GM12878 (cell line): ENCODE results near the gene EPHB2. TPM values are rescaled to one million over a fixed set of nuclear protein-coding genes. Genes with fewer than 3 reads are reported as not detected.

ENCODE experiments used
- ATAC-seq: fragments of 200-7000 bp; cut with Tn5 transposase; 3 replicates; pipeline ENCODE4 v1.9.1; 2020; ENCODE audit warnings: mild to moderate bottlenecking, moderate library complexity
- BruUV-seq: library from RNA; stranded (reverse); fragments of 400-500 nt; replicated peaks from 2 replicates; lab custom pipeline; 2021; lab: Mats Ljungman, UMichigan
- CTCF ChIA-PET: fragments of 300-600 bp; sonication (Branson Sonifier 250); formaldehyde crosslinking; extraction: SDS; loops from one replicate; lab custom pipeline; 2021; ENCODE audit warnings: inconsistent platforms; lab: Yijun Ruan, JAX
- POLR2A ChIA-PET: fragments of 350-600 bp; formaldehyde crosslinking; extraction: SDS; loops from one replicate; lab custom pipeline; 2021; ENCODE audit warnings: inconsistent platforms; lab: Charles Lee
- RAD21 ChIA-PET: fragments of 300-600 bp; sonication (Branson Sonifier 250); formaldehyde crosslinking; loops from one replicate; lab custom pipeline; 2023; ENCODE audit warnings: antibody characterized with exemption; ENCODE audit not compliant: unreplicated experiment; lab: Charles Lee
- SMC1A ChIA-PET: fragments of 300-600 bp; sonication (Branson Sonifier 250); formaldehyde crosslinking; loops from one replicate; lab custom pipeline; 2023; ENCODE audit not compliant: unreplicated experiment, uncharacterized antibody; lab: Charles Lee
- DNase-seq: peaks from one replicate; pipeline ENCODE4 v3.0.0-alpha.2; 2011; ENCODE audit warnings: low read depth, low spot score
- FAIRE-seq: peaks from 3 replicates; lab custom pipeline; 2011; peaks lifted over from hg19 to GRCh38; lab: Jason Lieb, UNC
- H2AFZ ChIP-seq: 2 replicates; pipeline ENCODE4 v1.6.0; 2011; ENCODE audit warnings: low read depth, low read length, control low read depth; ENCODE audit not compliant: control insufficient read depth
- H3K27ac ChIP-seq: 2 replicates; pipeline ENCODE4 v1.5.1; 2011; ENCODE audit warnings: control low read depth; ENCODE audit not compliant: control insufficient read depth, insufficient read depth
- H3K27me3 ChIP-seq, 2 experiments: replicated peaks in 1 of 2; 2 replicates each; pipeline versions ENCODE4 v1.6.0 to v1.6.1; 2011; ENCODE audit warnings: low read length in 1 of 2; ENCODE audit not compliant: control insufficient read depth in 2 of 2, insufficient read depth in 2 of 2
- H3K36me3 ChIP-seq, 2 experiments: 2 replicates each; pipeline ENCODE4 v1.5.1; 2011; ENCODE audit warnings: low read length in 1 of 2; ENCODE audit not compliant: control insufficient read depth in 2 of 2, insufficient read depth in 2 of 2
- H3K4me1 ChIP-seq: 2 replicates; pipeline ENCODE4 v1.6.1; 2011; ENCODE audit warnings: mild to moderate bottlenecking, low read length, moderate library complexity, mixed read lengths; ENCODE audit not compliant: control insufficient read depth, insufficient read depth
- H3K4me2 ChIP-seq: 2 replicates; pipeline ENCODE4 v1.6.0; 2011; ENCODE audit warnings: control low read depth; ENCODE audit not compliant: control insufficient read depth, insufficient read depth
- H3K4me3 ChIP-seq: fragments of 200-600 bp; sonication (generic); 2 replicates; pipeline ENCODE4 v1.5.1; 2016
- H3K79me2 ChIP-seq: 2 replicates; pipeline ENCODE4 v1.6.0; 2011; ENCODE audit warnings: low read length; ENCODE audit not compliant: control insufficient read depth, insufficient read depth
- H3K9ac ChIP-seq: 2 replicates; pipeline ENCODE4 v1.8.0; 2011; ENCODE audit warnings: low read length, control low read depth, mixed read lengths; ENCODE audit not compliant: control insufficient read depth, insufficient read depth
- H3K9me3 ChIP-seq: replicated peaks from 3 replicates; pipeline ENCODE4 v1.5.1; 2011; ENCODE audit warnings: mild to moderate bottlenecking, low read length; ENCODE audit not compliant: control insufficient read depth, insufficient read depth
- H4K20me1 ChIP-seq: 2 replicates; pipeline ENCODE4 v1.6.0; 2011; ENCODE audit not compliant: control insufficient read depth, insufficient read depth
- HDAC2 ChIP-seq: fragments of 200-600 bp; sonication (generic); IDR thresholded peaks from 2 replicates; pipeline ENCODE4 v1.6.1; 2017
- HDGF ChIP-seq: fragments of 450-650 bp; IDR thresholded peaks from 2 replicates; pipeline ENCODE4 v1.6.1; 2016; ENCODE audit warnings: antibody characterized with exemption
- IRF4 ChIP-seq: IDR thresholded peaks from 2 replicates; pipeline ENCODE4 v1.6.1; 2011; ENCODE audit warnings: low read depth, low read length
- JUNB ChIP-seq: IDR thresholded peaks from 2 replicates; pipeline ENCODE4 v1.6.1; 2016; ENCODE audit warnings: antibody characterized with exemption, mild to moderate bottlenecking
- JUND ChIP-seq: IDR thresholded peaks from 2 replicates; pipeline ENCODE4 v1.6.1; 2012; ENCODE audit warnings: low read depth, mild to moderate bottlenecking, low read length, improper control_type of control experiment, moderate library complexity
- MEF2A ChIP-seq: IDR thresholded peaks from 2 replicates; pipeline ENCODE4 v1.6.1; 2011; ENCODE audit warnings: low read depth, mild to moderate bottlenecking, low read length, moderate library complexity; ENCODE audit not compliant: insufficient read depth
- NR2C2 ChIP-seq: IDR thresholded peaks from 2 replicates; pipeline ENCODE4 v1.6.1; 2011; ENCODE audit warnings: borderline replicate concordance, low read depth; ENCODE audit not compliant: control insufficient read depth, insufficient read length
- SMAD5 ChIP-seq: IDR thresholded peaks from 2 replicates; pipeline ENCODE4 v1.6.1; 2016; ENCODE audit warnings: antibody characterized with exemption, low read depth
- ZNF217 ChIP-seq: fragments of 450-650 bp; IDR thresholded peaks from 2 replicates; pipeline ENCODE4 v1.6.1; 2017; ENCODE audit warnings: antibody characterized with exemption, mild to moderate bottlenecking
- ZSCAN29 ChIP-seq: fragments of 450-650 bp; IDR thresholded peaks from 2 replicates; pipeline ENCODE4 v1.6.1; 2017; ENCODE audit warnings: mild to moderate bottlenecking, moderate library complexity
- WGBS: methylation state at CpG from one replicate; pipeline ENCODE4 v1.1.6; 2016; ENCODE audit warnings: low lambda C conversion rate; ENCODE audit not compliant: insufficient replicate concordance, insufficient coverage; ENCODE audit errors: missing lambda C conversion rate; 5-methylcytosine and 5-hydroxymethylcytosine counted together
- in situ Hi-C: fragments of 300-500 bp; cut with MboI; formaldehyde crosslinking; loops from 9 replicates; pipeline ENCODE4 v1.14.3; 2018; ENCODE audit warnings: mixed read lengths
- intact Hi-C: fragments of 100-400 bp; cut with micrococcal nuclease; formaldehyde crosslinking; loops from one replicate; pipeline ENCODE4 v1.14.2; 2022; ENCODE audit not compliant: unreplicated experiment
- polyA plus RNA-seq, 11 experiments: library from polyadenylated mRNA; depleted of rRNA in 4 of 11; unstranded in 6 of 11; stranded (reverse) in 5 of 11; fragments of >200 nt; fragmentation: Nextera tagmentation in 4 of 11; fragmentation: Illumina TruSeq in 1 of 11; extraction: Ambion mirVana in 4 of 11; extraction: Trizol in 1 of 11; gene quantifications; 1 replicate in 1 of 11; 2 replicates in 10 of 11; pipeline versions ENCODE4 v1.2.1 to v1.2.3, GENCODE V29; 2011 to 2016; ENCODE audit warnings: inconsistent platforms in 2 of 11, missing spikeins in 2 of 11, low read depth in 1 of 11
- total RNA-seq, 4 experiments: library from RNA; depleted of rRNA in 3 of 4; stranded (reverse); fragments of >200 nt in 3 of 4; fragmentation: Illumina TruSeq in 1 of 4; extraction: Trizol in 1 of 4; gene quantifications; 2 replicates each; pipeline versions ENCODE4 v1.2.1 to v1.2.3, GENCODE V29; 2013 to 2021
- TF ChIP-seq, protein P1 (sequence below): IDR thresholded peaks from 2 replicates; pipeline ENCODE4 v1.6.1; 2012; ENCODE audit warnings: low read depth, low read length, improper control_type of control experiment
- TF ChIP-seq, protein P2 (sequence below): IDR thresholded peaks from 2 replicates; pipeline ENCODE4 v1.6.1; 2011; ENCODE audit warnings: low read depth, low read length, improper control_type of control experiment, borderline replicate concordance
- TF ChIP-seq, protein P3 (sequence below): fragments of 450-650 bp; IDR thresholded peaks from 2 replicates; pipeline ENCODE4 v1.6.1; 2017; ENCODE audit warnings: mild to moderate bottlenecking, moderate library complexity

Gene EPHB2
- total and polyA plus RNA-seq, 10 of the 15 experiments (the other 5 are each of a cell fraction or from before 2014, with no cell fraction given), result 0.13 to 3.3 (median 0.92) TPM

DNA sequence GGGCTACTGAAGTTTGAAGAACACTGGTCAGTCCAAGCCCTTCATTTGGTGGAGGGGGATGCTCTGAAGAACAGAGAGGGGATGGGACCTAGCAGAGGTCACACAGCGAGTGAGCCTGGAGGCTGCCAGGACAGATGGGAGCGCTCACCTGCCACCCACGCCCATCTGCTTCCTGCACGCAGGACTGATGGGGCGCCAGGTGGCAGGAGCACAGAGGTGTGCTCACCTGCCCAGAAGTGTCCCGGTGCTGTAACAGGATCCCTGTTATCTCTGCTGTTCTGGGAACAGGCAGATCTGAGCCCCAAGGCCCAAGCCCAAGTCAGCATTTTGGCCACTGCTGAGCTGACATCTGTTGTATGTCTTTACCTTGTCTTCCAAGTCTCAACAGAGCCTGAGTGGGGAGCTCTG lies 40.5 kb downstream of the EPHB2 start:
- CTCF ChIA-PET, result interaction anchor here (1.3 kb wide), 1 partner anchor 14 kb away, joined by 3 read pairs; no protein-coding TSS in a partner anchor
- H3K79me2 ChIP-seq, result no peaks in the 10 kb centered on the region
- H3K27ac ChIP-seq, result no peak overlapping the region
- DNase-seq (no peak), FAIRE-seq (no peak)
- SMC1A ChIA-PET, result interaction anchor here (0.6 to 1.9 kb wide), 3 partner anchors 13 to 101 kb away, joined by 3 to 4 read pairs (median 4); no protein-coding TSS in a partner anchor
- H3K4me3 ChIP-seq, result no peak overlapping the region
- WGBS, result 88% methylated on average over 6 of the region's 6 CpGs
- intact Hi-C loops, result no loop called here
- H3K4me1 ChIP-seq, result peaks cover 35% of the 10 kb centered on the region
- BruUV-seq, result no TSS peak
- H3K9ac ChIP-seq, result no peak overlapping the region
- no peaks in the 10 kb centered on the region for H3K27me3 ChIP-seq
- POLR2A ChIA-PET, result no interaction called here
- no peaks in the 10 kb centered on the region for H4K20me1 ChIP-seq
- no peak overlapping the region for H2AFZ ChIP-seq
- TF ChIP-seq, protein P1, sequence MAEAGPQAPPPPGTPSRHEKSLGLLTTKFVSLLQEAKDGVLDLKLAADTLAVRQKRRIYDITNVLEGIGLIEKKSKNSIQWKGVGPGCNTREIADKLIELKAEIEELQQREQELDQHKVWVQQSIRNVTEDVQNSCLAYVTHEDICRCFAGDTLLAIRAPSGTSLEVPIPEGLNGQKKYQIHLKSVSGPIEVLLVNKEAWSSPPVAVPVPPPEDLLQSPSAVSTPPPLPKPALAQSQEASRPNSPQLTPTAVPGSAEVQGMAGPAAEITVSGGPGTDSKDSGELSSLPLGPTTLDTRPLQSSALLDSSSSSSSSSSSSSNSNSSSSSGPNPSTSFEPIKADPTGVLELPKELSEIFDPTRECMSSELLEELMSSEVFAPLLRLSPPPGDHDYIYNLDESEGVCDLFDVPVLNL, result no peak
- TF ChIP-seq, all 136 proteins: peak for 0
- no peaks in the 10 kb centered on the region for H3K9me3 ChIP-seq
- H3K36me3 ChIP-seq, result no peaks in the 10 kb centered on the region
- in situ Hi-C loops, result no loop called here
- no peak overlapping the region for H3K4me2 ChIP-seq
- RAD21 ChIA-PET, result no interaction called here
- ATAC-seq, result no peak

DNA sequence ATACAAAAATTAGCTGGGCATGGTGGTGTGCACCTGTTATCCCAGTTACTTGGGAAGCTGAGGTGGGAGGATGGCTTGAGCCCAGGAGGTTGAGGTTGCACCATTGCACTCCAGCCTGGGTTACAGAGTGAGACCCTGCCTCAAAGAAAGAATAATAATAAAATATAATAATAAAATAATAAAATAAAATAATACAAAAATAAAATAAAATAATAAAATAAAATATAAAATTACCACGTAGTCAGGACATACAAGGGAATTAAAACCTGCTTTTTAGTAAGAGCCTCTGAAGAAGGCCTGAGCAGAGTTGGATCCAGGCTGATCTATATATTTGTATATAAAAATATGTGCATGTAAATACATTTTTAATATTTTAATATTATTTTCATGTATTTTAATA lies 41.7 kb downstream of the EPHB2 start:
- Histone ChIP-seq H2AFZ (no peak overlapping the region), H3K27ac (no peak overlapping the region), H3K4me2 (no peak overlapping the region), H3K79me2 (no peaks in the 10 kb centered on the region), H3K27me3 (no peaks in the 10 kb centered on the region), H3K9me3 (no peaks in the 10 kb centered on the region), H3K4me1 (peaks cover 35% of the 10 kb centered on the region), H3K9ac (no peak overlapping the region), H4K20me1 (no peaks in the 10 kb centered on the region), H3K4me3 (no peak overlapping the region), H3K36me3 (no peaks in the 10 kb centered on the region)
- RAD21 ChIA-PET, result no interaction called here
- WGBS, result 95% methylated on average over 1 of the region's 1 CpG
- intact Hi-C loops (no loop called here), in situ Hi-C loops (no loop called here)
- CTCF ChIA-PET, result no interaction called here
- SMC1A ChIA-PET, result no interaction called here
- POLR2A ChIA-PET, result no interaction called here
- FAIRE-seq, result no peak
- no peak for DNase-seq
- BruUV-seq, result no TSS peak
- ATAC-seq, result no peak
- no peak for TF ChIP-seq HDGF
- TF ChIP-seq, protein P2, sequence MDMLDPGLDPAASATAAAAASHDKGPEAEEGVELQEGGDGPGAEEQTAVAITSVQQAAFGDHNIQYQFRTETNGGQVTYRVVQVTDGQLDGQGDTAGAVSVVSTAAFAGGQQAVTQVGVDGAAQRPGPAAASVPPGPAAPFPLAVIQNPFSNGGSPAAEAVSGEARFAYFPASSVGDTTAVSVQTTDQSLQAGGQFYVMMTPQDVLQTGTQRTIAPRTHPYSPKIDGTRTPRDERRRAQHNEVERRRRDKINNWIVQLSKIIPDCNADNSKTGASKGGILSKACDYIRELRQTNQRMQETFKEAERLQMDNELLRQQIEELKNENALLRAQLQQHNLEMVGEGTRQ, result no peak
- TF ChIP-seq NR2C2, result no peak
- no peak for TF ChIP-seq IRF4
- TF ChIP-seq ZSCAN29, result no peak
- TF ChIP-seq ZNF217, result no peak
- no peak for TF ChIP-seq JUNB
- TF ChIP-seq SMAD5, result no peak
- TF ChIP-seq, protein P3, sequence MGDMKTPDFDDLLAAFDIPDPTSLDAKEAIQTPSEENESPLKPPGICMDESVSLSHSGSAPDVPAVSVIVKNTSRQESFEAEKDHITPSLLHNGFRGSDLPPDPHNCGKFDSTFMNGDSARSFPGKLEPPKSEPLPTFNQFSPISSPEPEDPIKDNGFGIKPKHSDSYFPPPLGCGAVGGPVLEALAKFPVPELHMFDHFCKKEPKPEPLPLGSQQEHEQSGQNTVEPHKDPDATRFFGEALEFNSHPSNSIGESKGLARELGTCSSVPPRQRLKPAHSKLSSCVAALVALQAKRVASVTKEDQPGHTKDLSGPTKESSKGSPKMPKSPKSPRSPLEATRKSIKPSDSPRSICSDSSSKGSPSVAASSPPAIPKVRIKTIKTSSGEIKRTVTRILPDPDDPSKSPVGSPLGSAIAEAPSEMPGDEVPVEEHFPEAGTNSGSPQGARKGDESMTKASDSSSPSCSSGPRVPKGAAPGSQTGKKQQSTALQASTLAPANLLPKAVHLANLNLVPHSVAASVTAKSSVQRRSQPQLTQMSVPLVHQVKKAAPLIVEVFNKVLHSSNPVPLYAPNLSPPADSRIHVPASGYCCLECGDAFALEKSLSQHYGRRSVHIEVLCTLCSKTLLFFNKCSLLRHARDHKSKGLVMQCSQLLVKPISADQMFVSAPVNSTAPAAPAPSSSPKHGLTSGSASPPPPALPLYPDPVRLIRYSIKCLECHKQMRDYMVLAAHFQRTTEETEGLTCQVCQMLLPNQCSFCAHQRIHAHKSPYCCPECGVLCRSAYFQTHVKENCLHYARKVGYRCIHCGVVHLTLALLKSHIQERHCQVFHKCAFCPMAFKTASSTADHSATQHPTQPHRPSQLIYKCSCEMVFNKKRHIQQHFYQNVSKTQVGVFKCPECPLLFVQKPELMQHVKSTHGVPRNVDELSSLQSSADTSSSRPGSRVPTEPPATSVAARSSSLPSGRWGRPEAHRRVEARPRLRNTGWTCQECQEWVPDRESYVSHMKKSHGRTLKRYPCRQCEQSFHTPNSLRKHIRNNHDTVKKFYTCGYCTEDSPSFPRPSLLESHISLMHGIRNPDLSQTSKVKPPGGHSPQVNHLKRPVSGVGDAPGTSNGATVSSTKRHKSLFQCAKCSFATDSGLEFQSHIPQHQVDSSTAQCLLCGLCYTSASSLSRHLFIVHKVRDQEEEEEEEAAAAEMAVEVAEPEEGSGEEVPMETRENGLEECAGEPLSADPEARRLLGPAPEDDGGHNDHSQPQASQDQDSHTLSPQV, result no peak
- TF ChIP-seq MEF2A, result no peak
- TF ChIP-seq JUND, result no peak
- TF ChIP-seq HDAC2, result no peak
